NCI-H1417 (cell line): ENCODE data around the gene OLFM3.

Experiments
- DNase-seq, 3 experiments: peaks; one replicate each; lab custom pipeline; 2025; lab: John Stamatoyannopoulos, UW

Gene OLFM3

DNA sequence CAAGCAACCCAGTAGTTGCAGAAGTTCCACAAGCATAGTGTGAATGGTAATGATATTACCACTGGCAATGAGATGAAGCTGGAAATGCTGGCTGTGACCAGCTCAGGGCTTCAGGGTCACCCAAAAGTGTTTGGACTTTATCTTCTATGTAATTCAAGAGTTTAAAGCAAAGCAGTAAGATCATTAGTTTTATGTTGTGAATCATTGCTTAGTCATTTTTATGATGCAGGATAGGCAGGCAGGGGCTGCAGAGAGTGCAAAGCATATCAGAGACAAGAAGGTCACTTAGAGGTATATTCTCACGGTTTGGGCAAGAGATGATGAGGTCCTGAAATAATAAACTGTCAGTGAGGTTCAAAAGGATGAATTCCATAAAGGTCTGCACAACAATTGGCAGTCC lies 147.4 kb downstream of the OLFM3 start:
- DNase-seq: no peak

- DNase-seq: no peak
These were observed 149.1 kb downstream of the OLFM3 start for GRCh38 chr1:101847626-101848025.

- peak in 1 of 3 experiments; percentile 28 for DNase-seq
These were observed 149.9 kb downstream of the OLFM3 start for GRCh38 chr1:101846820-101847219.

GRCh38 chr1:101843160-101843559 lies 153.6 kb downstream of the OLFM3 start:
- DNase-seq: no peak

DNA sequence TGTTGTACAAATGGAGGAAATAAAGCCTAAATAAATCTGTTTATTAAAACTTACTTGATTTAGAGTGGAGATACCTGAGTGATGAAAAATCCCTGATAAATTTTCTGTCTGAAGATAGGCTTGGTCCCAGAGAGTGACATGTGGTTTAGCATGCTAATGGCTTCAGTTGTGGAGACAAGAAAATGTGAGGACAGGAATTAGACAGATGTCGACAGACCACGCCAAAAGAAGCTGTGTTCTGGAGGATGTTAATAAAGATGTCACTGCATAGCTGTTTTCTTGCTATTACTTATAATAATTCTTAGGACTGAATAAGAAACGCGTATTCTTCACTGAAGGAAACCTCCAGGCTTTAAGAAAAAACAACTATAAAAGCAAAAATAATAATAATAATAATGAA lies 154.9 kb downstream of the OLFM3 start:
- DNase-seq: no peak

- no peak for DNase-seq
These were observed 160.7 kb downstream of the OLFM3 start for GRCh38 chr1:101835988-101836387.

- DNase-seq: no peak
These were observed 163.4 kb downstream of the OLFM3 start for GRCh38 chr1:101833312-101833711.

DNA sequence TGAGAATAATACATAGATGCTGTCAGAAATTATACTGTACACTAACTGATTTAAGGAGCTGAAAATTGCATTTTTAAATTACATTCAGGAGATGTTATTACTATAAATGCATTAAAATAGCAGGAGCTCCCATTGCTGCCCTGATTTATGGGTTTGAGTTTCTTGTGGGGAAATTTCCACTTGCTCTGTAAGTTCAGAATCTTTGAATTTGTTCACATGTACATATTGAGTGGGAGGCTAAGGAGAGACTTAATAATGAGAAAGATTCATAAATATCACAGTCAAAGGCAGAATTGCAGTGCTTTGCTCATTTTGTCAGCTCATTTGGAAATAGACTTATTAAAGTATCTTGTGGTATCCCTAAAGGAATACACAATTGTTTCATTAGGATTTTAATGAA lies 170.3 kb downstream of the OLFM3 start:
- no peak for DNase-seq

- peak in 2 of 3 experiments; percentile 29 to 83 for DNase-seq
These were observed 176.7 kb downstream of the OLFM3 start for GRCh38 chr1:101820071-101820470.

DNA sequence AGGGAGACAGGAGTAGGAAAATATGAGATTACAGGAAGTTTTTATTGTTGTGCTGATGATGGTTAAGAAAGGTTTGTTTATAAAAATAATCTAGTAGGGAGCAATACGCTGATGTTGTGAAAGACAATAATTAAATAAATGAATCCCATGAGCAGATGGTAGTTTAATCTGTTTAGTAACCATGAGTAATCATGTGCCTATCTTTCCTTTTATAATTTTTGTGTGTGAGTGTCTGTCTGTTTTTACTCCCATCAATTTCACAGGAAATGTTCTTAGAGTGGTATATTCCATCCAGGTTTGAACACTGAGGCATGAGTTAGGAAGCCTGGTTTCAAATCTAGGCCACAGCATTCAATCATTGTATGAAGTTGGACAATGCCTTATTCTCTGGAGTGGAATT lies 180.5 kb downstream of the OLFM3 start:
- DNase-seq: peak in 1 of 3 experiments; percentile 55

- DNase-seq: no peak
These were observed 198.3 kb downstream of the OLFM3 start for GRCh38 chr1:101798417-101798816.

- DNase-seq: peak in 1 of 3 experiments; percentile 49
These were observed 199.0 kb downstream of the OLFM3 start for GRCh38 chr1:101797722-101798121.

DNA sequence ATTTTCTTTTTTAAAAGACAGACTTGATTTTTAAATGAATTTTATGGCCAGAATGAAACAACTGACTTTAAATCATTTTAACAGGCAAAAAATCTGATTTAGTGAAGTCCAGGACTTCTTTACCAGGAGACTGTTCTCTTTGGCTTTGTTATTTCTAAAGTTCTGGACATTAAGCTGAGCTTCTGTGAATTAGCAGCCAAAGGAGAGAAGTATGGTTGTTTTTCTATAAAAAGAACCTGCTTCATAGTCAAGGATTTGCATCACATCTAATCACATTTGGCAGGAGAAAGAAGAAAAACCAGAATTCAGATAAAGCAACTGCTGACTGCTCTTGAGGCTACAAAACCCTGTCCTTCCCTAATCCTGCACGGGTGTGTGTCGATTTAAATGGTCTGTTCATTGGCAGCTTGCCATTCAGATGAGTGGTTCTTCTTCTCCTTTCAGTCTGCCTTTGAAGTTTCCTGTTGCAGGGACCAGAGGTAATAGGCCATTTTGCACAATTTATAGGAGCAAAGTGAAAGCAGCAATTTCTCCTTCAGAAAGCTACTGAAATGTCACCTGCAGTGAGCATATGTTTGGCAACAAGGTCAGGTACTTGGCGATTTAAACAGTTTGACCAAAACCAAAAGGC lies 215.4 kb downstream of the OLFM3 start:
- peak; percentile 54 to 94 (median 67) for DNase-seq

- peak in 2 of 3 experiments; percentile 4 to 41 for DNase-seq
These were observed 227.2 kb downstream of the OLFM3 start for GRCh38 chr1:101769520-101769919.

- no peak for DNase-seq
These were observed 238.7 kb downstream of the OLFM3 start for GRCh38 chr1:101757985-101758384.

- no peak for DNase-seq
These were observed 240.3 kb downstream of the OLFM3 start for GRCh38 chr1:101756411-101756810.
